ENCODE results near the gene GAP43.

Gene GAP43

GRCh38 chr3:115580566-115580965 lies 42.7 kb upstream of the GAP43 start:
- TF ChIP-seq EZH2phosphoT487 (IDR thresholded peaks at IDR 0.05; ENCODE audit: low read depth) (no peak), CTCF (IDR thresholded peaks at IDR 0.05; ENCODE audit: low read depth, low read length) (no peak)
- Histone ChIP-seq H3K27me3 (ENCODE audit: low read depth, low read length) (no peaks in the 10 kb centered on the region), H2AFZ (ENCODE audit: low read depth, low read length) (no peak overlapping the region), H3K4me1 (ENCODE audit: low read length) (no peaks in the 10 kb centered on the region), H3K9me3 (ENCODE audit: insufficient read depth, low read length) (no peaks in the 10 kb centered on the region), H4K20me1 (ENCODE audit: insufficient read depth, low read length) (no peaks in the 10 kb centered on the region), H3K36me3 (replicated peaks; ENCODE audit: low read depth, low read length) (no peaks in the 10 kb centered on the region), H3K79me2 (ENCODE audit: low read length) (no peaks in the 10 kb centered on the region), H3K9ac (ENCODE audit: low read length) (no peak overlapping the region), H3K4me2 (ENCODE audit: low read length) (no peak overlapping the region), H3K27ac (ENCODE audit: low read length) (no peak overlapping the region), H3K4me3 (ENCODE audit: low read length) (no peak overlapping the region)

DNA sequence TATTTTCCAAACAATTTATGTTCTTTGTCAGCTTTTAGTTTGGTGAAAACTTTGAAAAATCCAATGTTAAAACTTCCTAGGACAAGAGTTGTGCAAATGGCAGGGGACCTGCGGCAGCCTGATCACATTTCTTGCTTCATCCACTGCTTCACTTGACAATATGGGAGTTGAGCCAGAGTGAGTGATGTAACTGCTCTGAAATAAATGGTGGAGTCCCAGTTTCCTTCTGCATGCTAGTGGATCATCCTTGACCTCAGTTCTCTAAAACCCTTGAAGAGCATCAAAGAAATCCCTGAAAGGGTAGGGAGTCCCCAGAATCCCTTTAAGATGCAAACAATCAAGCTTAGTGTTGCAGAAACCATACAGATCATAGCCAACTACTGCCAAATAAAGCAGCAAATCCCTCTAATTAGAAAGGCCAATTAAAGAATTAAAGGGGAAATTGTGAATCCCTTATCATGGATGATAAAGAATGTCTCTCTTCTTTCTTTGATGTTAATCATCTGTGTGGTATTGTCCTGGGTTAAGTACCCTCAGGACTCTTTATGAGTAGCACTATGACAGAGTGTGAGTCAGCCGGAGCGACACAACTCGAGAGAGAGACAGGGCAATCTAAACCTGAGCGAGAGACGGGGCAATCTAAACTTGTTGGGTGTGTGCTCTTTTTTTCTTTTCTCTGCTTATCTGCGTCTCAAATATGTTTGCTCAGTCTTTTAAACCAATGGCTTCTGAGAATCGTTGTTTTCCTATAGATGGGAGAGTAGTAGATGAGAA lies 41.8 kb upstream of the GAP43 start:
- H3K36me3 ChIP-seq (replicated peaks; ENCODE audit: low read depth, low read length) = no peaks in the 10 kb centered on the region
- H3K4me3 ChIP-seq (ENCODE audit: low read length) = no peak overlapping the region
- no peaks in the 10 kb centered on the region for H3K9me3 ChIP-seq (ENCODE audit: insufficient read depth, low read length)
- no peaks in the 10 kb centered on the region for H3K27me3 ChIP-seq (ENCODE audit: low read depth, low read length)
- H2AFZ ChIP-seq (ENCODE audit: low read depth, low read length) = no peak overlapping the region
- no peak overlapping the region for H3K27ac ChIP-seq (ENCODE audit: low read length)
- H3K4me2 ChIP-seq (ENCODE audit: low read length) = no peak overlapping the region
- H3K79me2 ChIP-seq (ENCODE audit: low read length) = no peaks in the 10 kb centered on the region
- H4K20me1 ChIP-seq (ENCODE audit: insufficient read depth, low read length) = no peaks in the 10 kb centered on the region
- TF ChIP-seq EZH2phosphoT487 (IDR thresholded peaks at IDR 0.05; ENCODE audit: low read depth) (no peak), CTCF (IDR thresholded peaks at IDR 0.05; ENCODE audit: low read depth, low read length) (no peak)
- no peaks in the 10 kb centered on the region for H3K4me1 ChIP-seq (ENCODE audit: low read length)
- H3K9ac ChIP-seq (ENCODE audit: low read length) = no peak overlapping the region

- TF ChIP-seq CTCF (IDR thresholded peaks at IDR 0.05; ENCODE audit: low read depth, low read length) = no peak
- TF ChIP-seq EZH2phosphoT487 (IDR thresholded peaks at IDR 0.05; ENCODE audit: low read depth) = no peak
- Histone ChIP-seq H3K4me3 (ENCODE audit: low read length) (no peak overlapping the region), H3K9me3 (ENCODE audit: insufficient read depth, low read length) (no peaks in the 10 kb centered on the region), H3K27ac (ENCODE audit: low read length) (no peak overlapping the region), H3K4me2 (ENCODE audit: low read length) (peak overlapping the region; percentile 6; the same call in 1 of the 2 replicates), H3K27me3 (ENCODE audit: low read depth, low read length) (no peaks in the 10 kb centered on the region), H3K36me3 (replicated peaks; ENCODE audit: low read depth, low read length) (no peaks in the 10 kb centered on the region), H3K4me1 (ENCODE audit: low read length) (peaks cover 7% of the 10 kb centered on the region), H2AFZ (ENCODE audit: low read depth, low read length) (no peak overlapping the region), H3K79me2 (ENCODE audit: low read length) (no peaks in the 10 kb centered on the region), H4K20me1 (ENCODE audit: insufficient read depth, low read length) (no peaks in the 10 kb centered on the region), H3K9ac (ENCODE audit: low read length) (no peak overlapping the region)
These were observed 34.9 kb upstream of the GAP43 start for GRCh38 chr3:115588201-115589115.

GRCh38 chr3:115590873-115591272 lies 32.4 kb upstream of the GAP43 start:
- Histone ChIP-seq H3K27me3 (ENCODE audit: low read depth, low read length) (no peaks in the 10 kb centered on the region), H3K4me3 (ENCODE audit: low read length) (no peak overlapping the region), H3K9me3 (ENCODE audit: insufficient read depth, low read length) (peaks cover 8% of the 10 kb centered on the region; the same call in 1 of the 2 replicates), H3K79me2 (ENCODE audit: low read length) (no peaks in the 10 kb centered on the region), H3K4me1 (ENCODE audit: low read length) (peaks cover 16% of the 10 kb centered on the region), H4K20me1 (ENCODE audit: insufficient read depth, low read length) (no peaks in the 10 kb centered on the region), H3K9ac (ENCODE audit: low read length) (no peak overlapping the region), H3K36me3 (replicated peaks; ENCODE audit: low read depth, low read length) (peaks cover 13% of the 10 kb centered on the region), H2AFZ (ENCODE audit: low read depth, low read length) (no peak overlapping the region), H3K4me2 (ENCODE audit: low read length) (no peak overlapping the region), H3K27ac (ENCODE audit: low read length) (no peak overlapping the region)
- TF ChIP-seq CTCF (IDR thresholded peaks at IDR 0.05; ENCODE audit: low read depth, low read length) = no peak
- no peak for TF ChIP-seq EZH2phosphoT487 (IDR thresholded peaks at IDR 0.05; ENCODE audit: low read depth)

Measured in OCI-LY3 (cell line).